HCT116 (cell line): Measurements from ENCODE around the gene AGAP4. TPM values are rescaled to one million over a fixed set of nuclear protein-coding genes. Genes with fewer than 3 reads are reported as not detected.
"Not testable (repeated sequence)": the region's sequence is repeated elsewhere in the genome, so short reads cannot be mapped to it uniquely, and the experiment has no call there.

Experiments used
- ATAC-seq: fragments of 200-7000 bp; cut with Tn5 transposase; 2 replicates; pipeline ENCODE4 v1.9.1; 2020; ENCODE audit warnings: mild to moderate bottlenecking, moderate library complexity
- Bru-seq: library from RNA; stranded (reverse); fragments of 400-500 nt; gene quantifications from one replicate; lab custom pipeline; 2021; lab: Mats Ljungman, UMichigan
- BruChase-seq, 2 experiments: library from RNA; stranded (reverse); fragments of 400-500 nt; gene quantifications; one replicate each; lab custom pipeline; 2021; lab: Mats Ljungman, UMichigan
- BruUV-seq: library from RNA; stranded (reverse); fragments of 400-500 nt; replicated peaks from 2 replicates; lab custom pipeline; 2021; lab: Mats Ljungman, UMichigan
- CTCF ChIA-PET: fragments of 300-600 bp; sonication (Branson Sonifier 250); formaldehyde crosslinking; loops from one replicate; lab custom pipeline; 2021; ENCODE audit warnings: antibody characterized with exemption; lab: Charles Lee
- POLR2A ChIA-PET: fragments of 300-600, 350-600 bp; sonication (Branson Sonifier 250); formaldehyde crosslinking; loops from one replicate; lab custom pipeline; 2021; ENCODE audit warnings: antibody characterized with exemption; lab: Charles Lee
- RAD21 ChIA-PET, 2 experiments: fragments of 300-600 bp; sonication (Branson Sonifier 250); formaldehyde crosslinking; loops; one replicate each; lab custom pipeline; 2023; ENCODE audit warnings: low total read pairs in 2 of 2; ENCODE audit not compliant: uncharacterized antibody in 2 of 2, unreplicated experiment in 2 of 2, low non-redundant PET in 1 of 2; lab: Charles Lee
- DNase-seq: peaks from one replicate; pipeline ENCODE4 v3.0.0-alpha.2; 2010; ENCODE audit warnings: low read depth, low spot score
- H2AFZ ChIP-seq: fragments of 200-600 bp; shearing (Covaris generic), sonication (generic); 2 replicates; pipeline ENCODE4 v1.6.1; 2017; ENCODE audit warnings: low read depth, mixed run types, mixed read lengths, antibody characterized with exemption, low read length; ENCODE audit not compliant: poor library complexity, severe bottlenecking
- H3K27ac ChIP-seq: 2 replicates; pipeline ENCODE4 v1.5.1; 2012; ENCODE audit warnings: low read depth, low read length
- H3K27me3 ChIP-seq: fragments of 200-600 bp; sonication (generic); 2 replicates; pipeline ENCODE4 v1.6.1; 2016; ENCODE audit warnings: mixed run types, low read length, mixed read lengths; ENCODE audit not compliant: insufficient read depth
- H3K36me3 ChIP-seq, 2 experiments: fragments of 200-500 bp in 1 of 2; fragments of 200-600 bp in 1 of 2; sonication (Bioruptor generic) in 1 of 2; sonication (generic) in 1 of 2; 2 replicates each; pipeline versions ENCODE4 v1.5.1 to v1.6.1; 2014 to 2016; ENCODE audit warnings: low read length in 2 of 2, inconsistent platforms in 1 of 2, mixed read lengths in 1 of 2, mixed run types in 1 of 2; ENCODE audit not compliant: insufficient read depth in 2 of 2, control insufficient read depth in 1 of 2
- H3K4me1 ChIP-seq, 2 experiments: fragments of 200-600 bp in 1 of 2; sonication (generic) in 1 of 2; 2 replicates each; pipeline versions ENCODE4 v1.5.1 to v1.6.1; 2012 to 2017; ENCODE audit warnings: low read length in 2 of 2, inconsistent platforms in 1 of 2, mild to moderate bottlenecking in 1 of 2, mixed read lengths in 1 of 2, mixed run types in 1 of 2, moderate library complexity in 1 of 2; ENCODE audit not compliant: insufficient read depth in 2 of 2, control insufficient read depth in 1 of 2
- H3K4me2 ChIP-seq: fragments of 200-600 bp; sonication (generic); 2 replicates; pipeline ENCODE4 v1.6.1; 2017; ENCODE audit warnings: mixed run types, low read length, mixed read lengths
- H3K4me3 ChIP-seq, 2 experiments: fragments of 200-600 bp in 1 of 2; sonication (generic) in 1 of 2; replicated peaks in 1 of 2; 2 replicates each; pipeline ENCODE4 v1.5.1; 2011 to 2016; ENCODE audit warnings: low read length in 2 of 2, control low read depth in 1 of 2, low read depth in 1 of 2, mild to moderate bottlenecking in 1 of 2, mixed read lengths in 1 of 2, mixed run types in 1 of 2
- H3K79me2 ChIP-seq: fragments of 200-600 bp; sonication (generic); 2 replicates; pipeline ENCODE4 v1.6.1; 2017; ENCODE audit warnings: mild to moderate bottlenecking, mixed run types, low read length, moderate library complexity, mixed read lengths; ENCODE audit not compliant: insufficient read depth
- H3K9ac ChIP-seq: fragments of 200-600 bp; sonication (generic); 2 replicates; pipeline ENCODE4 v1.6.1; 2016; ENCODE audit warnings: low read length, mixed read lengths
- H3K9me2 ChIP-seq: fragments of 200-600 bp; sonication (generic), shearing (Covaris generic); 2 replicates; pipeline ENCODE4 v1.6.1; 2017; ENCODE audit warnings: mixed run types, mild to moderate bottlenecking, moderate library complexity; ENCODE audit not compliant: insufficient read depth
- H3K9me3 ChIP-seq, 2 experiments: fragments of 200-500 bp in 1 of 2; fragments of 200-600 bp in 1 of 2; sonication (Bioruptor generic) in 1 of 2; sonication (generic) in 1 of 2; 2 replicates each; pipeline ENCODE4 v1.6.1; 2014 to 2017; ENCODE audit warnings: low read length in 2 of 2, mixed read lengths in 2 of 2, inconsistent platforms in 1 of 2, low read depth in 1 of 2, mild to moderate bottlenecking in 1 of 2, mixed run types in 1 of 2, moderate library complexity in 1 of 2; ENCODE audit not compliant: control insufficient read depth in 1 of 2, insufficient read depth in 1 of 2
- H4K20me1 ChIP-seq: fragments of 200-600 bp; sonication (generic), shearing (Covaris generic); 2 replicates; pipeline ENCODE4 v1.6.1; 2017; ENCODE audit warnings: mixed run types, mild to moderate bottlenecking, moderate library complexity; ENCODE audit not compliant: insufficient read depth
- intact Hi-C: fragments of 100-400 bp; cut with micrococcal nuclease; formaldehyde crosslinking; loops from 2 replicates; pipeline ENCODE4 v1.10.0; 2022
- long read RNA-seq: library from polyadenylated mRNA; unstranded; transcript quantifications from one replicate; pipeline ENCODE4 v2.0.0, GENCODE V29; 2021; ENCODE audit not compliant: unreplicated experiment
- polyA plus RNA-seq: library from polyadenylated mRNA; unstranded; fragments of >200 nt; gene quantifications from 2 replicates; pipeline ENCODE4 v1.2.1, GENCODE V29; 2012; ENCODE audit warnings: missing spikeins
- total RNA-seq: library from RNA; stranded (reverse); gene quantifications from one replicate; pipeline ENCODE4 v1.2.1, GENCODE V29; 2021; ENCODE audit not compliant: unreplicated experiment

Gene AGAP4
- total RNA-seq (14.9 TPM), Bru-seq, nascent RNA (percentile 64 among the genes with signal in this experiment), BruChase-seq, experiment 1, labeled RNA remaining after a 6-hour chase (percentile 62 among the genes with signal in this experiment), BruChase-seq, experiment 2, labeled RNA remaining after a 2-hour chase (percentile 71 among the genes with signal in this experiment)
- polyA plus RNA-seq, result 10.1 and 11.6 TPM in 2 replicates
- long read RNA-seq, partial matches to known transcripts, result 1 of 5 reads
- long read RNA-seq, other reads (novel, unspliced or antisense), result 4 of 5 reads

GRCh38 chr10:45847400-45847799 lies at the start of gene AGAP4:
Gene AGAP4, minus strand, starts transcription at chr10:45847500. Its CDS starts 153 bp downstream, at chr10:45847347.
- intact Hi-C loops, H3K4me3 ChIP-seq, H4K20me1 ChIP-seq, H3K4me1 ChIP-seq, H3K9ac ChIP-seq, RAD21 ChIA-PET, BruUV-seq, H3K4me2 ChIP-seq, ATAC-seq, H3K79me2 ChIP-seq, CTCF ChIA-PET, POLR2A ChIA-PET, H3K36me3 ChIP-seq, H3K27me3 ChIP-seq, DNase-seq, H3K9me3 ChIP-seq, H3K9me2 ChIP-seq, H3K27ac ChIP-seq, H2AFZ ChIP-seq: not testable (repeated sequence)

DNA sequence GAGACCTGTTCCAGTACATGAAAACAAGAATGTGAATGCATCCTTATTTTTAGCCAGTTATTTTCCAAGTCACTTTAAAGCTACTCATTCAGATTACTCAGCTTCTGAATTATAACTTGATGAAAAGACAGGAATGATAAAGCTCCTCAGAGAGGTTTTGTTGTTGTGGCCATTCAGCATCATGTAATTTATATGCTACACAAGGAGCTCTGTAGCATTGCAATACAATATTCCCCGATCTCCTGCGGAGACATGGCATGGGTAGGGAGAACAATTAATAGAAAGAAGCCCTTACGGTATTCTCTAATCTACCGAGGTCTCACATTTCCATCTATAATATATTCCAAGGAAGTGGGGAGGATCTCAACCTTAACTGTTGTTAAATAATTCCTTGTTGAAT lies 43.4 kb upstream of the AGAP4 start:
- intact Hi-C loops, CTCF ChIA-PET, H4K20me1 ChIP-seq, ATAC-seq, BruUV-seq, DNase-seq, H2AFZ ChIP-seq, H3K4me3 ChIP-seq, H3K27me3 ChIP-seq, H3K79me2 ChIP-seq, H3K36me3 ChIP-seq, H3K9ac ChIP-seq, H3K4me2 ChIP-seq, H3K9me2 ChIP-seq, POLR2A ChIA-PET, H3K9me3 ChIP-seq, H3K27ac ChIP-seq, H3K4me1 ChIP-seq, RAD21 ChIA-PET: not testable (repeated sequence)

- ATAC-seq, H4K20me1 ChIP-seq, BruUV-seq, H3K27me3 ChIP-seq, H3K9me2 ChIP-seq, H3K4me2 ChIP-seq, H3K9me3 ChIP-seq, DNase-seq, POLR2A ChIA-PET, H3K79me2 ChIP-seq, RAD21 ChIA-PET, intact Hi-C loops, H3K36me3 ChIP-seq, CTCF ChIA-PET, H3K4me1 ChIP-seq, H3K27ac ChIP-seq, H2AFZ ChIP-seq, H3K9ac ChIP-seq, H3K4me3 ChIP-seq: not testable (repeated sequence)
Measured at GRCh38 chr10:45889539-45890230, 42.4 kb upstream of the AGAP4 start.

GRCh38 chr10:45882880-45883279 lies 35.6 kb upstream of the AGAP4 start:
- H3K9me2 ChIP-seq, H3K4me2 ChIP-seq, ATAC-seq, H3K9ac ChIP-seq, RAD21 ChIA-PET, BruUV-seq, H4K20me1 ChIP-seq, H2AFZ ChIP-seq, POLR2A ChIA-PET, H3K4me3 ChIP-seq, H3K9me3 ChIP-seq, H3K27me3 ChIP-seq, CTCF ChIA-PET, H3K27ac ChIP-seq, H3K36me3 ChIP-seq, H3K79me2 ChIP-seq, intact Hi-C loops, DNase-seq, H3K4me1 ChIP-seq: not testable (repeated sequence)
